Kidney epithelial cell (primary cell): ENCODE data around the gene RMP24.
"Not testable (repeated sequence)": the region's sequence is repeated elsewhere in the genome, so short reads cannot be mapped to it uniquely, and the experiment has no call there.

Experiments
- DNase-seq: peaks from one replicate; pipeline ENCODE4 v3.0.0-alpha.2; 2010; ENCODE audit warnings: low read depth
- H3K27me3 ChIP-seq: 2 replicates; pipeline ENCODE4 v1.6.0; 2011; ENCODE audit warnings: low read length; ENCODE audit not compliant: control insufficient read depth, insufficient read depth
- H3K36me3 ChIP-seq: 2 replicates; pipeline ENCODE4 v1.5.1; 2011; ENCODE audit warnings: low read length; ENCODE audit not compliant: control insufficient read depth, insufficient read depth
- H3K4me3 ChIP-seq: 2 replicates; pipeline ENCODE4 v1.5.1; 2011; ENCODE audit warnings: low read depth, mild to moderate bottlenecking, control low read depth, low read length
- CTCF ChIP-seq: IDR thresholded peaks from 2 replicates; pipeline ENCODE4 v1.5.1; 2011; ENCODE audit warnings: mild to moderate bottlenecking, moderate library complexity, low read length, control low read depth, inconsistent platforms; ENCODE audit not compliant: insufficient read depth, poor library complexity, severe bottlenecking

RMP24 gene

GRCh38 chr18:35953688-35954087 is 18.8 kb upstream of the RMP24 start:
- no peaks in the 10 kb centered on the region for H3K36me3 ChIP-seq
- TF ChIP-seq CTCF = no peak
- H3K27me3 ChIP-seq = peaks cover 5% of the 10 kb centered on the region
- no peak for DNase-seq
- no peak overlapping the region for H3K4me3 ChIP-seq

- TF ChIP-seq CTCF = no peak
- Histone ChIP-seq H3K4me3 (no peak overlapping the region), H3K36me3 (no peaks in the 10 kb centered on the region), H3K27me3 (no peaks in the 10 kb centered on the region)
- DNase-seq = no peak
Measured at GRCh38 chr18:35956226-35956625, 16.3 kb upstream of the RMP24 start.

GRCh38 chr18:35962320-35962719 is 10.2 kb upstream of the RMP24 start:
- H3K36me3 ChIP-seq = no peaks in the 10 kb centered on the region
- no peak overlapping the region for H3K4me3 ChIP-seq
- TF ChIP-seq CTCF = no peak
- no peak for DNase-seq
- no peaks in the 10 kb centered on the region for H3K27me3 ChIP-seq

- no peaks in the 10 kb centered on the region for H3K27me3 ChIP-seq
- no peak overlapping the region for H3K4me3 ChIP-seq
- H3K36me3 ChIP-seq = no peaks in the 10 kb centered on the region
- DNase-seq = no peak
- no peak for TF ChIP-seq CTCF
Measured at GRCh38 chr18:35964319-35964718, 8.2 kb upstream of the RMP24 start.

GRCh38 chr18:35967866-35968265 is 4.6 kb upstream of the RMP24 start:
- not testable (repeated sequence) for H3K36me3 ChIP-seq, H3K27me3 ChIP-seq, H3K4me3 ChIP-seq, DNase-seq

GRCh38 chr18:35968278-35968880 is 4.1 kb upstream of the RMP24 start:
- H3K4me3 ChIP-seq = no peak overlapping the region

More at GRCh38 chr18:35968278-35968880, 4.1 kb upstream of the RMP24 start:
- no peak for DNase-seq
- H3K36me3 ChIP-seq = no peaks in the 10 kb centered on the region
- H3K27me3 ChIP-seq = no peaks in the 10 kb centered on the region
- TF ChIP-seq CTCF = no peak
